Skeletal muscle tissue (tissue), 4 donors: Measurements from ENCODE around the gene TMEM106A. TPM values are rescaled to one million over a fixed set of nuclear protein-coding genes. Genes with fewer than 3 reads are reported as not detected.
A peak's percentile ranks its signal among the peaks of the same experiment; 100 is the strongest.
"Not testable (repeated sequence)": the region's sequence is repeated elsewhere in the genome, so short reads cannot be mapped to it uniquely, and the experiment has no call there.

Experiments
- H3K27ac ChIP-seq: one replicate; pipeline ENCODE4 v1.7.0; 2013; ENCODE audit warnings: mild to moderate bottlenecking, low read depth, low read length, inconsistent platforms
- H3K27me3 ChIP-seq, 3 donors: one replicate each; pipeline ENCODE4 v1.7.0; 2013; ENCODE audit warnings: low read length in 3 of 3; ENCODE audit not compliant: control insufficient read depth in 3 of 3, insufficient read depth in 3 of 3
- H3K36me3 ChIP-seq, 3 donors: one replicate each; pipeline ENCODE4 v1.7.0; 2013; ENCODE audit warnings: low read length in 3 of 3; ENCODE audit not compliant: control insufficient read depth in 3 of 3, insufficient read depth in 3 of 3
- H3K4me1 ChIP-seq, 3 donors: one replicate each; pipeline ENCODE4 v1.7.0; 2013; ENCODE audit warnings: low read length in 3 of 3, mild to moderate bottlenecking in 3 of 3; ENCODE audit not compliant: control insufficient read depth in 3 of 3, insufficient read depth in 3 of 3
- H3K4me3 ChIP-seq, 3 donors: one replicate each; pipeline ENCODE4 v1.7.0; 2013; ENCODE audit warnings: low read length in 3 of 3
- H3K9ac ChIP-seq, 3 donors: one replicate each; pipeline ENCODE4 v1.7.0; 2013; ENCODE audit warnings: low read length in 3 of 3, mild to moderate bottlenecking in 3 of 3, moderate library complexity in 2 of 3, low read depth in 1 of 3
- H3K9me3 ChIP-seq, 3 donors: one replicate each; pipeline ENCODE4 v1.7.0; 2013; ENCODE audit warnings: low read length in 3 of 3; ENCODE audit not compliant: control insufficient read depth in 3 of 3
- total RNA-seq: library from RNA; depleted of rRNA; stranded (reverse); fragments of >200 nt; gene quantifications from one replicate; pipeline ENCODE4 v1.2.3, GENCODE V29; 2014
- donor health status: Osteomylitis.

Gene TMEM106A, protein sequence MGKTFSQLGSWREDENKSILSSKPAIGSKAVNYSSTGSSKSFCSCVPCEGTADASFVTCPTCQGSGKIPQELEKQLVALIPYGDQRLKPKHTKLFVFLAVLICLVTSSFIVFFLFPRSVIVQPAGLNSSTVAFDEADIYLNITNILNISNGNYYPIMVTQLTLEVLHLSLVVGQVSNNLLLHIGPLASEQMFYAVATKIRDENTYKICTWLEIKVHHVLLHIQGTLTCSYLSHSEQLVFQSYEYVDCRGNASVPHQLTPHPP
- 5.2 TPM for total RNA-seq

DNA sequence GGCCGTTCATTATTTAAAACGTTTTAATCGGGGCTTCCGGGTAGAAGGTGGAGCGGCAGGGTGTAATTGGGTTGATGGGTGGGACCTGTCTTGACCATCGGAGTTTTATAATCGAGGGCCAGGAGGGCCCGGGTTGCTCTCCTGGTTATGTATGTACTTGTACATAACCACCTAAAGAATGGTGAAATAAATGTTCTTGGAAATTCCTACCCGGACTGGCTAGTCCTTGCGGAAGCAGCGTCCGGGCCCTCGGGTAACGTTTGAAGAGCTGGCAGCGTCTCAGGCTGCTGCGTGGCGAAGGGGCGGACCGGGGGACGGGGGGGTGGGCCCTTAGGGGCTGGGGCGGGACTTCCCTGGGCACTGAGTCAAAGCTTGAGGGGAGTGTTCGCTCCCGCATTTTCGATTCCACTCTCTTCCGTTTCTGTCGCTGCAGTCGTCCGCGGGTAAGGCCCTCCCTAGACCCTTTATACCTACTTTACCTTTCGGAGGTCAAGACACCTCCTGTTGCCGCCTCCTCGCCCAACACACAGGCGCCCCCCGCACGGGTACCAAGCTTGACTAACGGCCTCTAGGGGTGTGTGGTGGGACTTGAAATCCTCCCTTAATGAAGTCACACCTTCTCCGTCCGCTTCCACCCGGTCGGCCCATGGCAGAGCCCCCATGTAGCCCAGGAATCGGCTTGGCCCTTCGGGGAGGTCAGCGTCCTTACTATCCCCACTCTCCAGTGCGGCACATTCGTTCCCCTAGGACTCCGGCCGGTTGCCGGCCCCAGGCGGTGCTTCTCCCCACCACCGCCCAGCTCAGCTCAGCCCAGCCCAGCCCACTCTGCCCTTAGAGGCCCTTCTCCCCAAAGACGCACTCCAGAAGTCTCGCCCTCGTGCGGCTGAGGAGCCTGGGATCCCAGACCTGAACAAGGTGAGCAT is at the start of gene TMEM106A:
Gene TMEM106A, plus strand, starts transcription at position 396 of the 923 bp plus-strand sequence. CDS start 1,167 bp downstream, outside the sequence.
- Histone ChIP-seq H3K36me3 (peaks cover 29 to 59% (median 54%) of the 10 kb centered on the region in 3 donors), H3K9ac (peak within 1 kb of the TSS; percentile 68 to 80 (median 73)), H3K4me1 (peaks cover 0 to 5% (median 0%) of the 10 kb centered on the region in 3 donors), H3K27me3 (no peaks in the 10 kb centered on the region), H3K27ac (peak within 1 kb of the TSS; percentile 70), H3K9me3 (no peaks in the 10 kb centered on the region), H3K4me3 (peak within 1 kb of the TSS; percentile 69 to 77 (median 69))

DNA sequence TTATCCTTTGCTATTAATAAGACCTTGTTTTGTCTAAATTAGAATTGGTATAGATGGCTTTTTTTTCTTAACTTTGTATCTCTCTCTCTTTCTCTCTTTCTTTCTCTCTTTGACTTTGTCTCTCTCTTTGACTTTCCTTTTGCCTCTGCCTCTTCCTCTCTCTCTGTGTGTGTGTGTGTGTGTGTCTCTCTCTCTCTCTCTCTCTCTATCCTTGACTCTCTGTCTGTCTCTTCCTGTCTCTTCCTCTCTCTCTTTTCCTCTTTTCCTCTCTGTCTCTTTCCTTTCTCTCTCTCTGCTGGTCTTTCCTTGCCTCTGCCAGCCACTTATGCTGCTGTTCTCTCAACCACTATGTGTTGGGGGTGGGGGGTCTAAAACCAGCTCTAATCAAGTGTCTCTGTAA is 45.7 kb upstream of the TMEM106A start:
- Histone ChIP-seq H3K4me1 (peaks cover 8 to 12% (median 8%) of the 10 kb centered on the region in 3 donors), H3K36me3 (peaks cover 0 to 12% (median 0%) of the 10 kb centered on the region in 3 donors)
- not testable (repeated sequence) for H3K27ac ChIP-seq, H3K27me3 ChIP-seq, H3K4me3 ChIP-seq, H3K9me3 ChIP-seq, H3K9ac ChIP-seq

- Histone ChIP-seq H3K36me3 (peaks cover 0 to 4% (median 0%) of the 10 kb centered on the region in 3 donors), H3K4me3 (peak overlapping the region; percentile 85 to 99 (median 86)), H3K27ac (peak overlapping the region; percentile 99), H3K27me3 (no peaks in the 10 kb centered on the region), H3K9me3 (no peaks in the 10 kb centered on the region), H3K4me1 (peaks cover 22 to 30% (median 29%) of the 10 kb centered on the region in 3 donors), H3K9ac (peak overlapping the region; percentile 95 to 100 (median 98))
Observed at GRCh38 chr17:43169561-43170139, 42.0 kb upstream of the TMEM106A start.

DNA sequence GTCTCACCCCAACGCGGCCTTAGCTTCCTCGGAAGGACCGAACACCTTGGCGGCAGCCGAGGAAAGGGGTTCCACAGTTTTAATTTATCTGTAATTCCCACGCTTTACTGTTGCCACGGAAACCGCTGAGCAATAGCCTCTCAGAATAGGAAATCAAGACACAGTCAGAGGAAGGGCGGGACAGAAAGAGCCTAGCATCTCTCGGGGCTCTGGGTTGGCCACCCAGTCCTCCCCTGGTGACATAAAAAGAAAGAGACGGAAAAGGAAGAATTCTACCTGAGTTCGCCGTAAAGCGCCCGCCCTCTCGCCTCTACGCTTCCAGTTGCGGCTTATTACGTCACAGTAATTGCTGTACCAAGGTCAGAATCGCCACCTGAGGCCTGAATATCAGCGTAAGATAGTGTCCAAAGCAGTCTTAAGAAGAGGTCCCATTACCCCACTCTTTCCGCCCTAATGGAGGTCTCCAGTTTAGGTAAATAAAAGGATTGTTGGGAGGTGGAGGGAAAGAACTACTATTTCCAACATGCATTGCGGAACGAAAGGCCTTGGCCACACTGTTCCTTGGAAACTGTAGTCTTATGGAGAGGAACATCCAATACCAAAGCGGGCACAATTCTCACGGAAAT is 41.4 kb upstream of the TMEM106A start:
- Histone ChIP-seq H3K9ac (peak overlapping the region; percentile 95 to 100 (median 98)), H3K4me1 (peaks cover 25 to 32% (median 32%) of the 10 kb centered on the region in 3 donors), H3K36me3 (peaks cover 0 to 3% (median 0%) of the 10 kb centered on the region in 3 donors), H3K4me3 (peak overlapping the region; percentile 85 to 99 (median 86)), H3K9me3 (no peaks in the 10 kb centered on the region), H3K27ac (peak overlapping the region; percentile 99), H3K27me3 (no peaks in the 10 kb centered on the region)

DNA sequence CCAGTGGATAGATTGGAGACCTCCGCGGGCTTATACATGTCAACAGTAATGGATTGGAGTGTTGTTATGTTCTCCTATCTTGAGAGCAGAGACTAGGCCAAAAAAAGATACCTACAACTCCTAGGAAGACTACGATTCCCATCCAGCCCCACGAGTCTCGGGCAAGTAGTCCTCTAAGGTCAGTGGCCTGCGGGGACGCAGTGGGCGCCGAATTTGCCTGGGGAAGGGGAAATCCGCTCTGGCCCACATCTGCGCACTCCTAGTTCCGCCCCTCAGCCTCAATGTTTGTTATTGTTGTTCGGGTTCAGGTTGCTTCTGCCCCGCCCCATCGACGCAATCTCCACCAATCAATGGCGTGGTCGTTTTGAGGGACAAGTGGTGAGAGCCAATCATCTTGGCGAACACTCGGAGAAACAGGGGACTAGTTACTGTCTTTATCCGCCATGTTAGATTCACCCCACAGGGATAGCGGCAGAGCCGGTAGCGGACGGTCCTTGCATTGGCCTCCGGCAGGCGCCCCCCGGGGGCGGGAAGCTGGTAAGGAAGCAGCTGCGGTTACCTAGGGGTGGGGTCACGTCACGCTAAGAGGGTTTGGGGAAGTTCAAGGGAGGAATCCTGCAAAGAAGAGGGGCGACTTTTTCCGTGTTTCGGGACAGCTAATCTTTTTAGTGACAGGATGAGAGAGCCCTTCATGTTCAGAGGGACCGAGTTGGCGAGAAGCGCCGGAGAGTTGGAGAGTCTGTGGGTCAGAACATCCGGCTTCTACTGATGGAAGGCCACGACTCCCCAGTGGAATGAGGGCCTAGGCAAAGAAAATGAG is 40.7 kb upstream of the TMEM106A start, which contains the start of gene NBR1:
Gene NBR1, plus strand, starts transcription at position 449 of the 820 bp plus-strand sequence. CDS start 4,586 bp downstream, outside the sequence.
- Histone ChIP-seq H3K4me1 (peaks cover 31 to 39% (median 37%) of the 10 kb centered on the region in 3 donors), H3K36me3 (peaks cover 2 to 6% (median 6%) of the 10 kb centered on the region in 3 donors), H3K4me3 (peak within 1 kb of the TSS; percentile 85 to 99 (median 86)), H3K9ac (peak within 1 kb of the TSS; percentile 95 to 100 (median 98)), H3K9me3 (no peaks in the 10 kb centered on the region), H3K27me3 (no peaks in the 10 kb centered on the region), H3K27ac (peak within 1 kb of the TSS; percentile 99)

GRCh38 chr17:43171586-43172487 is 39.8 kb upstream of the TMEM106A start:
- no peaks in the 10 kb centered on the region for H3K27me3 ChIP-seq
- peaks cover 2 to 15% (median 10%) of the 10 kb centered on the region in 3 donors for H3K36me3 ChIP-seq
- peak overlapping the region; percentile 95 to 100 (median 98) for H3K9ac ChIP-seq
- H3K27ac ChIP-seq: peak overlapping the region; percentile 99
- H3K4me1 ChIP-seq: peaks cover 37 to 43% (median 41%) of the 10 kb centered on the region in 3 donors
- peak overlapping the region; percentile 85 to 99 (median 86) for H3K4me3 ChIP-seq
- H3K9me3 ChIP-seq: no peaks in the 10 kb centered on the region

DNA sequence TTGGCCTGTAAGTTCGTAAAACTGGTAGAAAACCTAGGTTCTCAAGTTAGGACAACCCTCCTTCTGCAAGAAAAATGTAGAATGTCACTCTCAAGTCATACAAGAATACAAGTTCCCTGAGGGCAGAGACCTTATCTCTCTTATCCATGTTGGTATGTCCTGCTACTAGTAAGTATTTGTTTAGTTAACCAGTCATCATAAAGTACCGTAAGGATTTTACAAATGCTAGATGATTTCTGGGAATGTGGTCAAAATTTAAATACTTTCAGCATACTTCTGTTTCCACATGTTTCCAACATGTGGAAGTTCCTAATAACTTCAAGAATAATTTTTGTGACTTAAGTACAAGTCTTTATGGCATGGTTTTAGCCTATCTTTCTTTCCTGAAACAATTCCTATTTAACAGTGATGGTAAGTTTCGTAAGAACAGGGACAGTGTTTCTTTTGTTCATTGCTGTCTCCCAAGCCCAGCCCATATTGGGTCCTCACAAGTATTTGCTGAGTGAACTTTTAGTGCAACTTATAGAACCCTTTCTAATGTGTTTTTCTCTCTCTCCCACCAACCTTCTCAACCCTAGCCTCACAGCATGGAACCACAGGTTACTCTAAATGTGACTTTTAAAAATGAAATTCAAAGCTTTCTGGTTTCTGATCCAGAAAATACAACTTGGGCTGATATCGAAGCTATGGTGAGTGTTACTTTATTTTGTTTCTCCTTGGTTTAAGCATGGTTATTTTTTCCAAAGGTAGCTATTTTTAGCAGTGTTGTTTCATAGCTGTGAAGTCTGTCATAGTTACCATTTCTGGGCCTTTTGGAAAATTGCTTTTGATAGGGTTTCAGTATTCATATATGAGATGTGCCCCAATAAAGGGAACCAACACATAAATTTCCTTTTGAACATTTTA is 36.2 kb upstream of the TMEM106A start:
- H3K4me3 ChIP-seq: peak overlapping the region in 1 of 3 donors; percentile 4
- peaks cover 31 to 32% (median 31%) of the 10 kb centered on the region in 3 donors for H3K4me1 ChIP-seq
- H3K9me3 ChIP-seq: no peaks in the 10 kb centered on the region
- H3K9ac ChIP-seq: peak overlapping the region; percentile 13 to 46 (median 15)
- H3K27me3 ChIP-seq: no peaks in the 10 kb centered on the region
- H3K27ac ChIP-seq: peak overlapping the region; percentile 46
- peaks cover 19 to 37% (median 28%) of the 10 kb centered on the region in 3 donors for H3K36me3 ChIP-seq
